ENCODE data around the gene MDH1.

DNA sequence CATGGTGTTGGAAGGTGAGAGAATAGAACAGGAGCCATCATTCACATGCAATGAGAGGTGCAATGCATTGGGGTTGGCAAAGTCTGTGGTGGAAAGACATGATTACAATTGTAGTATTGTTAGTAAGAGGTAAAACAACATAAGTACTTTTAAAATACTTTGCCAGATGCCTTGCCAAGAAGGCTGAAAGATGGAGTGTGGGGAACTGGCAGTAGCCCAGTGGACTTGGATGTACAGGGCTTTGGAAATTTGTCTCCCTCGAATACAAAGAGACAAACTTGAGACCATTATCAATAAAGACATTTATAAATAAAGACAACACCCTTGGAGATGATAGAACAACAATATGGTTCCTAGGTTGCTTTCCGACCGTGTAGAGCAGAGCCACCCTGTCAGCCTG is 62.0 kb downstream of the MDH1 start:
- TF ChIP-seq POLR2A (IDR thresholded peaks at IDR 0.05; ENCODE audit: low read depth), result no peak
- TF ChIP-seq EP300 (IDR thresholded peaks at IDR 0.05), result no peak
- TF ChIP-seq, protein P1, sequence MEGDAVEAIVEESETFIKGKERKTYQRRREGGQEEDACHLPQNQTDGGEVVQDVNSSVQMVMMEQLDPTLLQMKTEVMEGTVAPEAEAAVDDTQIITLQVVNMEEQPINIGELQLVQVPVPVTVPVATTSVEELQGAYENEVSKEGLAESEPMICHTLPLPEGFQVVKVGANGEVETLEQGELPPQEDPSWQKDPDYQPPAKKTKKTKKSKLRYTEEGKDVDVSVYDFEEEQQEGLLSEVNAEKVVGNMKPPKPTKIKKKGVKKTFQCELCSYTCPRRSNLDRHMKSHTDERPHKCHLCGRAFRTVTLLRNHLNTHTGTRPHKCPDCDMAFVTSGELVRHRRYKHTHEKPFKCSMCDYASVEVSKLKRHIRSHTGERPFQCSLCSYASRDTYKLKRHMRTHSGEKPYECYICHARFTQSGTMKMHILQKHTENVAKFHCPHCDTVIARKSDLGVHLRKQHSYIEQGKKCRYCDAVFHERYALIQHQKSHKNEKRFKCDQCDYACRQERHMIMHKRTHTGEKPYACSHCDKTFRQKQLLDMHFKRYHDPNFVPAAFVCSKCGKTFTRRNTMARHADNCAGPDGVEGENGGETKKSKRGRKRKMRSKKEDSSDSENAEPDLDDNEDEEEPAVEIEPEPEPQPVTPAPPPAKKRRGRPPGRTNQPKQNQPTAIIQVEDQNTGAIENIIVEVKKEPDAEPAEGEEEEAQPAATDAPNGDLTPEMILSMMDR (IDR thresholded peaks at IDR 0.05), result no peak
- no peak for TF ChIP-seq POLR2AphosphoS5 (IDR thresholded peaks at IDR 0.05)
